HepG2 (cell line): ENCODE results near the gene RRAS. TPM values are rescaled to one million over a fixed set of nuclear protein-coding genes. Genes with fewer than 3 reads are reported as not detected.
A peak's percentile ranks its signal among the peaks of the same experiment; 100 is the strongest.

Experiments
- ARNTL ChIP-seq: sonication (generic); formaldehyde crosslinking; IDR thresholded peaks from 2 replicates; pipeline ENCODE4 v1.4.0; 2020; ENCODE audit warnings: mild to moderate bottlenecking, missing genetic modification reagents
- CREB1 ChIP-seq, 2 experiments: fragments of 450-650 bp in 1 of 2; IDR thresholded peaks; 2 replicates each; pipeline ENCODE4 v1.6.1; 2016 to 2017; ENCODE audit warnings: control low read depth in 1 of 2, mild to moderate bottlenecking in 1 of 2, missing compliant biosample characterization in 1 of 2, missing genetic modification characterization in 1 of 2
- MXI1 ChIP-seq: IDR thresholded peaks from 3 replicates; pipeline ENCODE4 v1.6.1; 2012; ENCODE audit warnings: low read depth, low read length, inconsistent platforms, borderline replicate concordance
- NR2F6 ChIP-seq, 2 experiments: IDR thresholded peaks; 2 replicates each; pipeline ENCODE4 v1.6.1; 2016; ENCODE audit warnings: antibody characterized with exemption in 1 of 2, mild to moderate bottlenecking in 1 of 2
- RXRA ChIP-seq: sonication (generic); formaldehyde crosslinking; IDR thresholded peaks from 2 replicates; pipeline ENCODE4 v1.5.1; 2020; ENCODE audit warnings: missing genetic modification reagents
- ZBTB33 ChIP-seq: sonication (generic); formaldehyde crosslinking; IDR thresholded peaks from 2 replicates; pipeline ENCODE4 v1.4.0; 2020; ENCODE audit warnings: missing genetic modification reagents
- ZBTB38 ChIP-seq: sonication (generic); formaldehyde crosslinking; IDR thresholded peaks from 2 replicates; pipeline ENCODE4 v1.5.1; 2020; ENCODE audit warnings: mild to moderate bottlenecking, missing genetic modification reagents
- ZC3H4 ChIP-seq: sonication (generic); formaldehyde crosslinking; IDR thresholded peaks from 2 replicates; pipeline ENCODE4 v1.4.0; 2020; ENCODE audit warnings: missing genetic modification reagents, borderline replicate concordance
- polyA plus RNA-seq, 8 experiments: library from polyadenylated mRNA; depleted of rRNA in 3 of 8; stranded (reverse) in 7 of 8; unstranded in 1 of 8; fragments of >200 nt; fragmentation: Illumina TruSeq in 4 of 8; extraction: Trizol in 4 of 8; gene quantifications; 2 replicates each; pipeline versions ENCODE4 v1.2.1 to v1.2.3, GENCODE V29; 2011 to 2016; ENCODE audit warnings: low read depth in 4 of 8, missing spikeins in 1 of 8, mixed read lengths in 1 of 8; ENCODE audit not compliant: insufficient read depth in 1 of 8
- total RNA-seq, 5 experiments: library from RNA; depleted of rRNA; stranded (reverse); fragments of >200 nt; fragmentation: Illumina TruSeq; extraction: Trizol; gene quantifications; 2 replicates each; pipeline ENCODE4 v1.2.3, GENCODE V29; 2016; ENCODE audit warnings: low read depth in 1 of 5
- TF ChIP-seq, protein P1 (sequence below): IDR thresholded peaks from 2 replicates; pipeline ENCODE4 v1.4.0; 2020; ENCODE audit warnings: mild to moderate bottlenecking, missing genetic modification reagents

The RRAS gene
- total and polyA plus RNA-seq, 2 of the 13 experiments (the other 11 are each of a cell fraction or from before 2014, with no cell fraction given), result 1.5 to 12.0 TPM

GRCh38 chr19:49614096-49614833 is 25.7 kb downstream of the RRAS start (continued):
- peak; percentile 81 for TF ChIP-seq ZBTB38
- TF ChIP-seq ARNTL (CRISPR knock-in tag), result no peak
- TF ChIP-seq CREB1 (IDR thresholded peaks at IDR 0.05), result 0 out of 2 replicates have a peak, but pooled peaks have one; percentile 9
- no peak for TF ChIP-seq CREB1 (CRISPR knock-in tag; IDR thresholded peaks at IDR 0.05)
- no peak for TF ChIP-seq ZC3H4
- TF ChIP-seq MXI1, result peak; percentile 47; the same call in 1 of the 3 replicates
- peak; percentile 60 for TF ChIP-seq ZBTB33
- no peak for TF ChIP-seq NR2F6 (IDR thresholded peaks at IDR 0.05)
- 0 out of 2 replicates have a peak, but pooled peaks have one; percentile 13 for TF ChIP-seq NR2F6 (CRISPR knock-in tag; IDR thresholded peaks at IDR 0.05)
- TF ChIP-seq, protein P1, sequence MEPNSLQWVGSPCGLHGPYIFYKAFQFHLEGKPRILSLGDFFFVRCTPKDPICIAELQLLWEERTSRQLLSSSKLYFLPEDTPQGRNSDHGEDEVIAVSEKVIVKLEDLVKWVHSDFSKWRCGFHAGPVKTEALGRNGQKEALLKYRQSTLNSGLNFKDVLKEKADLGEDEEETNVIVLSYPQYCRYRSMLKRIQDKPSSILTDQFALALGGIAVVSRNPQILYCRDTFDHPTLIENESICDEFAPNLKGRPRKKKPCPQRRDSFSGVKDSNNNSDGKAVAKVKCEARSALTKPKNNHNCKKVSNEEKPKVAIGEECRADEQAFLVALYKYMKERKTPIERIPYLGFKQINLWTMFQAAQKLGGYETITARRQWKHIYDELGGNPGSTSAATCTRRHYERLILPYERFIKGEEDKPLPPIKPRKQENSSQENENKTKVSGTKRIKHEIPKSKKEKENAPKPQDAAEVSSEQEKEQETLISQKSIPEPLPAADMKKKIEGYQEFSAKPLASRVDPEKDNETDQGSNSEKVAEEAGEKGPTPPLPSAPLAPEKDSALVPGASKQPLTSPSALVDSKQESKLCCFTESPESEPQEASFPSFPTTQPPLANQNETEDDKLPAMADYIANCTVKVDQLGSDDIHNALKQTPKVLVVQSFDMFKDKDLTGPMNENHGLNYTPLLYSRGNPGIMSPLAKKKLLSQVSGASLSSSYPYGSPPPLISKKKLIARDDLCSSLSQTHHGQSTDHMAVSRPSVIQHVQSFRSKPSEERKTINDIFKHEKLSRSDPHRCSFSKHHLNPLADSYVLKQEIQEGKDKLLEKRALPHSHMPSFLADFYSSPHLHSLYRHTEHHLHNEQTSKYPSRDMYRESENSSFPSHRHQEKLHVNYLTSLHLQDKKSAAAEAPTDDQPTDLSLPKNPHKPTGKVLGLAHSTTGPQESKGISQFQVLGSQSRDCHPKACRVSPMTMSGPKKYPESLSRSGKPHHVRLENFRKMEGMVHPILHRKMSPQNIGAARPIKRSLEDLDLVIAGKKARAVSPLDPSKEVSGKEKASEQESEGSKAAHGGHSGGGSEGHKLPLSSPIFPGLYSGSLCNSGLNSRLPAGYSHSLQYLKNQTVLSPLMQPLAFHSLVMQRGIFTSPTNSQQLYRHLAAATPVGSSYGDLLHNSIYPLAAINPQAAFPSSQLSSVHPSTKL (CRISPR knock-in tag), result 0 out of 2 replicates have a peak, but pooled peaks have one; percentile 12
- peak; percentile 60; the same call in 1 of the 2 replicates for TF ChIP-seq RXRA (CRISPR knock-in tag)
